GM23338 (cell line): ENCODE data around the gene GHRH. TPM values are rescaled to one million over a fixed set of nuclear protein-coding genes. Genes with fewer than 3 reads are reported as not detected.

Experiments used
- ATAC-seq: fragments of 200-7000 bp; cut with Tn5 transposase; 3 replicates; pipeline ENCODE4 v1.9.1; 2020
- DNase-seq: peaks from one replicate; pipeline ENCODE4 v3.0.0-alpha.2; 2015; ENCODE audit warnings: low spot score
- H2AFZ ChIP-seq: fragments of 200-600 bp; sonication (generic); 2 replicates; pipeline ENCODE4 v1.8.0; 2016; ENCODE audit warnings: antibody characterized with exemption, mild to moderate bottlenecking, moderate library complexity
- H3F3A ChIP-seq: fragments of 200-600 bp; sonication (generic); replicated peaks from 2 replicates; pipeline ENCODE4 v1.8.0; 2017; ENCODE audit warnings: antibody characterized with exemption, mixed run types, low read depth
- H3K27ac ChIP-seq: fragments of 200-600 bp; sonication (generic); 2 replicates; pipeline ENCODE4 v1.6.1; 2016; ENCODE audit warnings: low read depth
- H3K27me3 ChIP-seq: fragments of 200-600 bp; sonication (generic); 2 replicates; pipeline ENCODE4 v1.8.0; 2016; ENCODE audit warnings: mild to moderate bottlenecking, mixed run types, moderate library complexity; ENCODE audit not compliant: insufficient read depth
- H3K36me3 ChIP-seq: fragments of 200-600 bp; sonication (generic); 2 replicates; pipeline ENCODE4 v1.8.0; 2016; ENCODE audit warnings: mild to moderate bottlenecking; ENCODE audit not compliant: insufficient read depth
- H3K4me1 ChIP-seq: fragments of 200-600 bp; sonication (generic); 2 replicates; pipeline ENCODE4 v1.8.0; 2016; ENCODE audit warnings: mild to moderate bottlenecking, moderate library complexity; ENCODE audit not compliant: insufficient read depth
- H3K4me2 ChIP-seq: fragments of 200-600 bp; sonication (generic); 2 replicates; pipeline ENCODE4 v1.7.1; 2017; ENCODE audit warnings: mixed run types
- H3K4me3 ChIP-seq: fragments of 200-600 bp; sonication (generic); 2 replicates; pipeline ENCODE4 v1.6.1; 2016; ENCODE audit warnings: mixed run types
- H3K79me2 ChIP-seq: fragments of 200-600 bp; sonication (generic); replicated peaks from 2 replicates; pipeline ENCODE4 v1.8.0; 2017; ENCODE audit warnings: mild to moderate bottlenecking; ENCODE audit not compliant: insufficient read depth
- H3K9me2 ChIP-seq: fragments of 200-600 bp; sonication (generic); 2 replicates; pipeline ENCODE4 v1.8.0; 2017; ENCODE audit not compliant: insufficient read depth
- H4K20me1 ChIP-seq: fragments of 200-600 bp; sonication (generic); replicated peaks from 2 replicates; pipeline ENCODE4 v1.8.0; 2017; ENCODE audit warnings: mild to moderate bottlenecking; ENCODE audit not compliant: insufficient read depth
- H3K27ac Mint-ChIP-seq: 2 replicates; pipeline ENCODE4 v1.8.0; 2020; ENCODE audit warnings: inconsistent platforms, mild to moderate bottlenecking, moderate library complexity, mixed read lengths
- H3K27me3 Mint-ChIP-seq: 3 replicates; pipeline ENCODE4 v1.8.0; 2022; ENCODE audit warnings: low read depth, mild to moderate bottlenecking, moderate library complexity, mixed read lengths, inconsistent platforms; ENCODE audit not compliant: insufficient read depth, poor library complexity
- H3K36me3 Mint-ChIP-seq: 3 replicates; pipeline ENCODE4 v1.8.0; 2021; ENCODE audit warnings: low read depth, mild to moderate bottlenecking, inconsistent platforms, moderate library complexity, mixed read lengths
- H3K4me1 Mint-ChIP-seq: 3 replicates; pipeline ENCODE4 v1.8.0; 2020; ENCODE audit warnings: mild to moderate bottlenecking, inconsistent platforms, mixed read lengths
- H3K4me3 Mint-ChIP-seq: 3 replicates; pipeline ENCODE4 v1.8.0; 2021; ENCODE audit warnings: moderate library complexity, mild to moderate bottlenecking, inconsistent platforms, mixed read lengths
- H3K9me3 Mint-ChIP-seq: 3 replicates; pipeline ENCODE4 v1.8.0; 2020; ENCODE audit warnings: moderate library complexity, mild to moderate bottlenecking, inconsistent platforms, mixed read lengths
- CREB1 ChIP-seq: fragments of 250-450 bp; sonication (Bioruptor Pico); IDR thresholded peaks from 2 replicates; pipeline ENCODE4 v1.5.0; 2020; ENCODE audit warnings: low read depth, mild to moderate bottlenecking, moderate library complexity
- CTCF ChIP-seq, 2 experiments: fragments of 200-600 bp in 1 of 2; sonication (generic) in 1 of 2; conservative IDR thresholded peaks; 2 replicates each; pipeline versions ENCODE4 v1.5.1 to v1.6.1; 2016 to 2017; ENCODE audit warnings: antibody characterized with exemption in 2 of 2, low read depth in 2 of 2, mild to moderate bottlenecking in 2 of 2, moderate library complexity in 1 of 2
- ETS1 ChIP-seq: IDR thresholded peaks from 2 replicates; pipeline ENCODE4 v1.6.1; 2016; ENCODE audit warnings: antibody characterized with exemption
- EZH2 ChIP-seq: fragments of 200-600 bp; sonication (generic); IDR thresholded peaks from one replicate; pipeline ENCODE4 v1.8.0; 2017; ENCODE audit warnings: antibody characterized with exemption, mild to moderate bottlenecking, low read depth; ENCODE audit not compliant: unreplicated experiment
- EZH2phosphoT487 ChIP-seq: fragments of 200-600 bp; sonication (generic); IDR thresholded peaks from one replicate; pipeline ENCODE4 v1.8.1; 2018; ENCODE audit warnings: antibody characterized with exemption; ENCODE audit not compliant: unreplicated experiment
- JUNB ChIP-seq: IDR thresholded peaks from one replicate; pipeline ENCODE4 v1.6.1; 2016; ENCODE audit warnings: antibody characterized with exemption; ENCODE audit not compliant: unreplicated experiment
- NANOG ChIP-seq: IDR thresholded peaks from 2 replicates; pipeline ENCODE4 v1.6.1; 2016; ENCODE audit warnings: antibody characterized with exemption, borderline replicate concordance
- POLR2AphosphoS5 ChIP-seq: IDR thresholded peaks from 2 replicates; pipeline ENCODE4 v1.6.1; 2016; ENCODE audit warnings: antibody characterized with exemption, low read depth
- REST ChIP-seq: IDR thresholded peaks from one replicate; pipeline ENCODE4 v1.6.1; 2018; ENCODE audit warnings: antibody characterized with exemption; ENCODE audit not compliant: unreplicated experiment
- STAT1 ChIP-seq: IDR thresholded peaks from one replicate; pipeline ENCODE4 v1.6.1; 2016; ENCODE audit warnings: antibody characterized with exemption; ENCODE audit not compliant: unreplicated experiment
- ZNF114 ChIP-seq: fragments of 250-450 bp; sonication (Bioruptor Pico); IDR thresholded peaks from 2 replicates; pipeline ENCODE4 v1.5.0; 2020; ENCODE audit warnings: mild to moderate bottlenecking, moderate library complexity
- ZNF331 ChIP-seq: fragments of 250-450 bp; sonication (Bioruptor Pico); IDR thresholded peaks from 2 replicates; pipeline ENCODE4 v1.5.0; 2020; ENCODE audit warnings: low read depth, mild to moderate bottlenecking, moderate library complexity
- ZNF462 ChIP-seq: fragments of 250-450 bp; sonication (Bioruptor Pico); IDR thresholded peaks from 2 replicates; pipeline ENCODE4 v1.5.0; 2020; ENCODE audit warnings: mild to moderate bottlenecking, moderate library complexity
- polyA plus RNA-seq: library from polyadenylated mRNA; unstranded; fragments of >200 nt; fragmentation: Nextera tagmentation; extraction: Ambion mirVana; gene quantifications from 2 replicates; pipeline ENCODE4 v1.2.1, GENCODE V29; 2016
- total RNA-seq: library from RNA; depleted of rRNA; stranded (reverse); fragments of >200 nt; shearing (Covaris generic); gene quantifications from 2 replicates; pipeline ENCODE4 v1.2.3, GENCODE V29; 2014

The GHRH gene
- total and polyA plus RNA-seq, 2 experiments from 2014 or later: 0.40 TPM; not detected in 1

GRCh38 chr20:37293301-37293943 lies 31.8 kb upstream of the GHRH start:
- H3K4me3 Mint-ChIP-seq: no peak overlapping the region
- Histone ChIP-seq H3K79me2 (peaks cover 75% of the 10 kb centered on the region), H2AFZ (no peak overlapping the region), H3K36me3 (peaks cover 7% of the 10 kb centered on the region; the same call in 1 of the 2 replicates), H3K9me2 (peaks cover 3% of the 10 kb centered on the region; the same call in 1 of the 2 replicates), H3K4me2 (no peak overlapping the region), H4K20me1 (peaks cover 7% of the 10 kb centered on the region; the same call in 1 of the 2 replicates), H3F3A (0 out of 2 replicates have a peak, but pooled peaks cover 10% of the 10 kb centered on the region), H3K27me3 (no peaks in the 10 kb centered on the region), H3K4me1 (peaks cover 13% of the 10 kb centered on the region; the same call in 1 of the 2 replicates), H3K27ac (no peak overlapping the region), H3K4me3 (no peak overlapping the region)
- peaks cover 34% of the 10 kb centered on the region for H3K36me3 Mint-ChIP-seq
- H3K4me1 Mint-ChIP-seq: peaks cover 16% of the 10 kb centered on the region
- TF ChIP-seq JUNB (no peak), REST (no peak), STAT1 (no peak), CTCF (conservative IDR thresholded peaks at IDR 0.05; ENCODE audit: low read depth in 2 of 2) (no peak), POLR2AphosphoS5 (no peak), ZNF114 (CRISPR knock-in tag) (no peak), CREB1 (CRISPR knock-in tag) (no peak), ETS1 (no peak), ZNF331 (CRISPR knock-in tag) (no peak), EZH2phosphoT487 (no peak), NANOG (no peak), EZH2 (no peak), ZNF462 (no peak)
- no peak overlapping the region for H3K27ac Mint-ChIP-seq
- no peaks in the 10 kb centered on the region for H3K27me3 Mint-ChIP-seq
- DNase-seq (no peak), ATAC-seq (no peak)
- H3K9me3 Mint-ChIP-seq: peaks cover 13% of the 10 kb centered on the region
